Activated T-cell treated with anti-CD3 and anti-CD28 coated beads, Interleukin-2, amount 50 U/mL, for 1 hour (primary cell): ENCODE results near the gene MFSD6L.

Experiments
- DNase-seq: peaks from one replicate; pipeline ENCODE4 v3.0.0-alpha.2; 2020

Gene MFSD6L, protein sequence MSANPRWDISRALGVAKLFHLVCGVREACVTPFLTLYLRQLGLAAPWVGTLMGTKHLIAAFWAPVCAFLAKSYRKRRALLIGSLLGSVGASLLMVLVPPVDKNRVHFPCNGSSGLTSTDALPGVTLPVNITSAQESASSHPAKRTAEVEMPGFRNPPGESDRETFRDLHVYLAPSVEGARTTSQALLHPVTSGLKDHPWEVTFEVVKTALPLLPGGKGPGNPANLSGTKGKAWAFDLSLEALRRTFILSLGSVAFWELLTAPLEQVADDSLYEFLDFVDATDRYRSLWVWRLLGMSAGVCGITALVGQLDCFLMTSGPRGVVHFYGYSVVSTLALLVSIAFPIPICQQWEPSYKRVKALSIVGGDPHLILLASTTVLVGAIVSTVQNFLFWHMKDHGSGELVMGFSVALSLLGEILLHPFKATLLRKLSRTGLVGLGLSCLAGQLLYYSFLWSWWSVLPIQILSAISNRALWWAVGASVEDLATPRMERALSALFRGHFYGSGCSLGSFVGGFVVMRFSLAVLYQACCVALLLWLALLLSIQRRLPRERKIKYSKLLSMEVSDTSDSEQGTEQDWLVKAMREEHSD

DNA sequence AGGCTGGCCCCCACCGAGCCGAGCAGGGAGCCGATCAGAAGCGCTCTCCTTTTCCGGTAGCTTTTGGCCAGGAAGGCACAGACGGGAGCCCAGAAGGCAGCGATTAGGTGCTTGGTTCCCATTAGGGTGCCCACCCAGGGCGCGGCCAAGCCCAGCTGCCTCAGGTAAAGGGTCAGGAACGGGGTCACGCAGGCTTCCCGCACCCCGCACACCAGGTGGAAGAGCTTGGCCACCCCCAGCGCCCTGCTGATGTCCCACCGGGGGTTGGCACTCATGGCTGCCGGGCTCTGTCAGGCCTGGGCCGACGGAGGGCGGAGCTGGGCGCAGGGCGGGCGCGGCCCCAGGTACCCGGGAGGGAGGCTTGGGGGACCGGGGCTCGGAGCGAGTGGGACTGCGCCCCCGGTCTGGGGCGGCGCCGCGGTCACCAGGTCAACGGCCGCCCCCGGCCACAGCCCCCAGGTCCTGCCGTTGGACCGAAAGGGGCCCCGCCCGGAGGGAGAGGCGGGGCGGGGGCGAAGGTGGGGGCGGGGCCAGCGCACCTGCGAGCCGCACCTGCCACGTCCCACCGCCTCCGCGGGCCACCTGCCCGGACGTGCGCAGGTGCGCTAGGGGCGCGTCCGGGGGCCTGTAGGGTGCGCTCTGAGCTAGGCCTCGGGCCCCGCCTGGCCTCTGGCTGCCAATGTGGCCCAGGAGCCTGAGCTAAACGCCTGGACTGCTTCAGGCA lies at the start of gene MFSD6L:
Gene MFSD6L, minus strand, starts transcription at position 520 of the 724 bp plus-strand sequence. Its CDS starts 245 bp downstream, at position 275.
- DNase-seq, result no peak

- DNase-seq, result no peak
Measured at GRCh38 chr17:8847891-8848290, 48.7 kb upstream of the MFSD6L start.

GRCh38 chr17:8846768-8847211 lies 47.6 kb upstream of the MFSD6L start:
- no peak for DNase-seq

GRCh38 chr17:8844229-8845218 lies 45.4 kb upstream of the MFSD6L start:
- no peak for DNase-seq

DNA sequence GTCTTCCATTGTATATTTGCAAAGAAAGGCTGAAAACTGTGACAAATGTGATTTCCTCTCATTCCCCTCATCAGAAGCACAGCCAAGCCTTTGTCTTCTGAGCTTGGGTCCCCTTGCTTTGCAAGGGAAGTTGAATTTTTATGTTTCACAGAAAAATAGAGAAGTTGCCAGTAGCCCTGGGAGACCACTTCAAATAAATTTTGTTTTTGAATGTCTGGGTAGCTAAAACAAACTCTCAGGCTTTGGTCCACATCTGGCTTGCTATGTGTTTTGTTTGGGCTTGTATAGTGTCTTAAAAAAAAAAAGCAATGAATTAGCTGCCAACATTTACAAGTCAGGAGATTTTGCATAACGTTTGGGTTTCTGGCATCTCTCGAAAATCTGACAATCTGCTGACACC lies 44.2 kb upstream of the MFSD6L start:
- no peak for DNase-seq

GRCh38 chr17:8841844-8842243 lies 42.7 kb upstream of the MFSD6L start:
- no peak for DNase-seq

DNA sequence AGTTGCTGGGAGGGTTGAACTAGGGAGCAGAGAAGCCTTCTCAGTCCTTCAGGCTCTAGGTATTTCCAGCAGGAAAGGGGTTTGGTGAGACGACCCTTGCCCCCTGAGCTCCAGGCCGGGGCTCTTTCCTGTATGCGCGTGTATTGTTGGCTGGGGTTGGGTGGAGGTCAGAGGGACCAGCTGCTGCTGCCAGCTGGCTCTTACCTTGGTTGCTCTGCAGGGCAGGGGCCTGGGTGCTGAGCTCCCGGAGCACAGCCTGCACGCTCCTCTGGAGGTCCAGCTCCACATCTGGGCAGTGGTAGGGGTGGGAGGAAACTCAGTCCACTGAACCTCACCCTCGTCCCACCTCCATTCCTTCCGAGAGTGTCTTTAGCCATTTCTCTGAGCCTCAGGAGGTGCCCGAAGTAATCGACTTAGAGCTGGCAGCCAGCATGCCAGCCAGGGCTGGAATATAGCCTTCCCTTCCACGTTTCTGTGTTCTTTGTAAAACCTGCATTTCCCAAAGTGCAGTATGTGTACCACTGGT lies 40.3 kb upstream of the MFSD6L start:
- DNase-seq, result no peak

GRCh38 chr17:8838551-8839095 lies 39.5 kb upstream of the MFSD6L start:
- no peak for DNase-seq

DNA sequence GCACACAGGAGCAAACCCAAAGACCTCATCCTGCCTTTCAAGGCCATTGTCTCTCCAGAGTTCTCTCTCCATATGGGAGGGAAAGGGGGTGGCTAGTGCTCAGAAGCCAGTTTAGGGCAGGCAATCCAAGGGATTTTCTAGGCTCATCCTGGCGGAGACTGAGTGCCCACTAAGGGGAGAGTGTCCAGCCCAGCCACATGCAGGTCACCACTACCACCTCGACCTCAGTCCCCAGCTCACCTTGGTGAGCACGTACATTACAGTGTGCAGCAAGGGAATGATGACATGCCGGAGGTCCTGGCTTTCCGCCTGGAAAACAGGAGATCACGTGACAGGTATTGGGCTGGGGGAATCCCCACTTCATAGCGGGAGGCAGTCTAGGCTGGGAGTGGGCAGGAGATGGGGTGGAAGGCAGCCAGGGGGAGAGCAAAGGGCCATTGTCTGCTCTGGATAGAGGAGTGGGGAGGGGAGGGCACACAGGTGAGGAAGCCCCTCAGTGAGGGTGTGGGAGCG lies 38.5 kb upstream of the MFSD6L start:
- DNase-seq, result no peak

GRCh38 chr17:8836821-8837562 lies 37.8 kb upstream of the MFSD6L start:
- DNase-seq, result no peak

GRCh38 chr17:8835631-8836364 lies 36.6 kb upstream of the MFSD6L start:
- DNase-seq, result no peak

DNA sequence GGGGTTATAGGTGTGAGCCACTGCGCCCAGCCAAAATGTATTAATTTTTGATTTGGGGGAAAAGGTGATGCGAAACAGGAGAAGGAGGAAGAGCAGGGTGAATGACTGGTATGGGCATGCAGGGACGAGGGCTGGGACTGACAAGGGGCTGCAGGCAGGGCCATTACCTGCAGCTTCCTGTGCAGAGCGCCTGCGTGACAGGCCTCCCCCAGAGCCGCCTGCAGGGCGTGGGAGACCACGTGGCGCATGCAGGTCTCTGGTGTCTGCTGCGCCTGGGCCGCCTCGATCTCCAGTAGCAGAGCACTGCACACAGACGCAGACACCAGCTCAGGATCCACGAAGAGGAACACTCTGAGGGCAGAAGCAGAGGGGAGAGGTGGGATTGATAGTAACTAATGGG lies 35.9 kb upstream of the MFSD6L start:
- no peak for DNase-seq

DNA sequence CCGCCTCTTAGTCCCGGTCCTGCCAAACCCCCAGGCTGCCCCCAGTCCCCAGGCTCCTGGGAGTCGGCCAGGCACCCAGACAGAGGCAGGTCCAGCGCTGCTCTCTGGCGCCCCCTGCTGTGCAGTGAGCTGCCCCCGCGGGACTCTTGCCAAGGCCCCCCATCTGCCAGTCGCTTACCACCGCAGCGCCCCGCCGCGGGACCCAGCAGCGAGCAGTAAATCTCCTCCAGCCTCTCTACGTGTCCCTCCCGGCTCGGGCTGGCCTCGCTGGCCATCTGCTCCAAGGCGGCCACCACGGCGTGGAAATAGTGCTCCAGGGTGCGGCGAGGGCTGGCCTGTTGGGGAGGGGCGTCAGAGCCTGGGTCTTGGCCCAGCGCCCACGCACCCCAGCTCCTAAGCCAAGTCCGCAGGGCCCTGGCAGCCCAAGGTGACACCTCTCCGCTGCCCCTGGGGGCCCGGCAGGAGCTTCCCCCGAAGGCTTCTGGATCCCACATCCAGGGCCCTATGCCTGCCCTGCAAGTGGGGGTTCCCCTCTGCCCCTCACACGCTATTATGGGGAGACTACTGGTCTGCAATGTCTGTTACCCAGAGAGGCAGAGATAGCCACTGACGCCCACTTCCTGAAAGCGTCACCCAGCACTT lies 33.7 kb upstream of the MFSD6L start:
- peak; percentile 32 for DNase-seq

DNA sequence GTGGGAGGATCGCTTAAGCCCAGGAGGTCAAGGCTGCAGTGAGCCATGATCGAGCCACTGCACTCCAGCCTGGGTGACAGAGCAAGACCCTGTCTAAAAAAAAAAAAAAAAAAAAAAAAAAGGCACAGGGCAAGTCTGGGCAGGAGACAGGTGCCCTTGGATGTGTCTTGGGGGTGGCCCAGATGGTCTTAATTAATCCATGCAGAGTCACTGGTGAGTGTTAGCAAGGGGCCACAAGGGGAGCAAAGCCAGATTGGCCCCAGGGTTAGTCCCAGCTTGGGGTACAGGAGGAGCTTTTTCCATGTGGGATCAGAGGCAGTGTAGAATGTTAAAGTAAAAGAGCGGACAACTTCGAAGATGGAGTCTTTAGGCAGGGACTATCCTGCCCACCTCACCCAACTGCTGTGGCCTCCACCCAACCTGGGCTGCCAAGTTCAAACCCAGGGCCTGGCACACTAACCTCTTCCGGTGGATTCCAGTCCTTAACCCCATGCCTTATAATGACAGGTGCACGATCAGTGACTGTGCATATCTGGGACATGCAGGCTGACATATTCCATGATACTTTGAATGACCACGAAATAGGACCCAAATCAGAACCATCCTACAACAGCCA lies 32.2 kb upstream of the MFSD6L start:
- DNase-seq, result no peak

GRCh38 chr17:8830141-8830540 lies 31.0 kb upstream of the MFSD6L start:
- DNase-seq, result no peak

DNA sequence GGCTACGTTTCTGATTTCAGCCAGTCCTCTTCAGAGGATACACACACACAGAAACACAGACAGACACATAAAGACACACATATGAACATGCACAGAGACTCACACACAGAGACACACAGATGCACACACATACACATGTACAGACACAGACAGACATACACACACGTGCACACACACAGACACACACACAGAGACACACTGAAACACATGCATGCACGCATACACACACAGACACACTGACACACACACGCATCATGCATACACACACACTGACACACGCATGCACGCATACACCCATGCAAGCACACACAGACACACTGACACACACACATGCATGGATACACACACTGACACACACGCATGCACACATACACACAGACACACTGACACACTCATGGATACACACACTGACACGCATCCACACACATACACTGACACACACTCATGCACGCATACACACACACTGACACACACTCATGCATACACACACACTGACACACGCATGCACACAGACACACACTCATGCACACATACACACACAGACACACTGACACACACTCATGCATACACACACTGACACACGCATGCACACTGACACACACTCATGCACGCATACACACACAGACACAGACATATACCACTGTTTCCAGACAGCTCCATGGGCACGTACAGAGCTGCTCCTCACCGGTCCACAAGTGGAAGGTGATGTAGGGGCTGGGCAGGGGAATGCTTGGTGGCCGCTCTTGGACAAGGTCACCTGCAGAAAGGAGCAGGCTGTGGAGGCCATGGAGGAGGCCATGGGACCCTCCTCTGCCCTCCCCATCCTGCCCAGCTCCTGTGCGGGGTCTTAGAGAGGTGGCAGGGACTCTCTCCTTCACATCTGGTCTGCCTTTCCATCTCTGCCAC lies 30.1 kb upstream of the MFSD6L start:
- no peak for DNase-seq

GRCh38 chr17:8828517-8828875 lies 29.3 kb upstream of the MFSD6L start:
- DNase-seq, result no peak

DNA sequence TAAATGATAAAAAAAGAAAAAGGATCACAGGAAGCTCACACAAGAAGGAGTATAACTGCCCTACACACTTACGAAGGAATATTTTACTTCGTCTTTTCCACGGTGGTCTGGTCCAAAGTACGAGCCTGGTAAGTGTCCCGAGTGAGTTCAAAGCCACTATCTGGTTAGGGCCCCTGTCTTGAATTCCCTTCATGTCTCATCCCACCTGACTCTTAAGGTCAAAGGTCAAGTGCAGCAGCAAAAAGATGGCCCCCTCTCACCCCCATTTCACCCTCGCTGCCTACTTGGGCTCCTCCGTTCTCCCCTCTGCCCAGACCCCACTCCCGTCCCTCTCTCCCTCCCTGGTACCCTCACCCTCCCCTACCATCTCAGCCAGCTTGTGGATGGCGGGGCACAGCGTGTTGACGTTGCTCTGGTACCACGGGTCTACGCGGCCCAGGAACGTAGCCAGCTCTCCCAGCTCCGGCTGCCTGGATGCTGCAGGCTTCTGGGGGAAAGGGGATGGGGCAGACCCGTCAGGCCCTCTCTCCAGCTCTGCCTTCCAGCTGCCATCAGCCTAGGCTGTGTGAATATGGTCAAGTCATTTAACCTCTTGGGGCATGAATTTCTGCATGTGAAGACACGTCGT lies 27.8 kb upstream of the MFSD6L start:
- no peak for DNase-seq
